PC-9 (cell line): ENCODE results near the gene LGALS8. TPM values are rescaled to one million over a fixed set of nuclear protein-coding genes. Genes with fewer than 3 reads are reported as not detected.

Source experiments
- BruUV-seq: library from RNA; stranded (reverse); fragments of 400-500 nt; replicated peaks from 2 replicates; lab custom pipeline; 2021; lab: Mats Ljungman, UMichigan
- CTCF ChIA-PET: fragments of 300-600 bp; sonication (Branson Sonifier 250); formaldehyde crosslinking; loops from one replicate; lab custom pipeline; 2022; ENCODE audit warnings: antibody characterized with exemption; lab: Charles Lee
- POLR2A ChIA-PET: fragments of 300-600 bp; sonication (Branson Sonifier 250); formaldehyde crosslinking; loops from one replicate; lab custom pipeline; 2022; ENCODE audit warnings: antibody characterized with exemption; ENCODE audit not compliant: unreplicated experiment; lab: Charles Lee
- DNase-seq, 2 experiments: peaks; one replicate each; pipeline versions ENCODE4 v3.0.0 to v3.0.0-alpha.2; 2015 to 2022; ENCODE audit warnings: mixed read lengths in 1 of 2
- H2AFZ ChIP-seq: fragments of 200-600 bp; sonication (generic); 2 replicates; pipeline ENCODE4 v1.8.1; 2017; ENCODE audit warnings: antibody characterized with exemption
- H3F3A ChIP-seq: fragments of 200-600 bp; sonication (generic); 2 replicates; pipeline ENCODE4 v1.8.1; 2017; ENCODE audit warnings: antibody characterized with exemption, mild to moderate bottlenecking, low read depth; ENCODE audit not compliant: insufficient read depth
- H3K27ac ChIP-seq: fragments of 200-600 bp; sonication (generic); 2 replicates; pipeline ENCODE4 v1.6.1; 2016; ENCODE audit warnings: mixed run types
- H3K27me3 ChIP-seq: fragments of 200-600 bp; sonication (generic); 2 replicates; pipeline ENCODE4 v1.6.1; 2016; ENCODE audit warnings: low read depth, mixed run types; ENCODE audit not compliant: insufficient read depth
- H3K36me3 ChIP-seq: fragments of 200-600 bp; sonication (generic); 2 replicates; pipeline ENCODE4 v1.6.1; 2016; ENCODE audit warnings: low read depth, mixed run types
- H3K4me1 ChIP-seq: fragments of 200-600 bp; sonication (generic); replicated peaks from 2 replicates; pipeline ENCODE4 v1.6.1; 2016; ENCODE audit warnings: mixed run types; ENCODE audit not compliant: insufficient read depth
- H3K4me2 ChIP-seq: fragments of 200-600 bp; sonication (generic); 2 replicates; pipeline ENCODE4 v1.6.1; 2017; ENCODE audit warnings: mixed run types
- H3K4me3 ChIP-seq: fragments of 200-600 bp; sonication (generic); 2 replicates; pipeline ENCODE4 v1.6.1; 2016; ENCODE audit warnings: mixed run types
- H3K79me2 ChIP-seq: fragments of 200-600 bp; sonication (generic); 2 replicates; pipeline ENCODE4 v1.6.1; 2017; ENCODE audit warnings: low read depth, mixed run types
- H3K9me2 ChIP-seq: fragments of 200-600 bp; sonication (generic); 2 replicates; pipeline ENCODE4 v1.8.1; 2017; ENCODE audit warnings: mild to moderate bottlenecking; ENCODE audit not compliant: insufficient read depth
- H3K9me3 ChIP-seq: fragments of 200-600 bp; sonication (generic); 2 replicates; pipeline ENCODE4 v1.8.1; 2016; ENCODE audit warnings: low read depth; ENCODE audit not compliant: insufficient read depth
- H4K20me1 ChIP-seq: fragments of 200-600 bp; sonication (generic); 2 replicates; pipeline ENCODE4 v1.8.1; 2017; ENCODE audit not compliant: insufficient read depth
- EZH2 ChIP-seq: fragments of 200-600 bp; sonication (generic); IDR thresholded peaks from 2 replicates; pipeline ENCODE4 v1.8.0; 2017; ENCODE audit warnings: antibody characterized with exemption, low read depth
- intact Hi-C: fragments of 100-400 bp; cut with micrococcal nuclease; formaldehyde crosslinking; loops from one replicate; pipeline ENCODE4 v1.10.0; 2022; ENCODE audit not compliant: unreplicated experiment
- total RNA-seq: library from RNA; stranded (reverse); gene quantifications from 2 replicates; pipeline ENCODE4 v1.2.3, GENCODE V29; 2021
- TF ChIP-seq, protein P1 (sequence below): fragments of 200-600 bp; sonication (generic); conservative IDR thresholded peaks from 2 replicates; pipeline ENCODE4 v1.6.1; 2017; ENCODE audit warnings: mixed run types, antibody characterized with exemption, mild to moderate bottlenecking, moderate library complexity

LGALS8 gene
- total RNA-seq, 1 experiment from 2014 or later, result 59.2 TPM

DNA sequence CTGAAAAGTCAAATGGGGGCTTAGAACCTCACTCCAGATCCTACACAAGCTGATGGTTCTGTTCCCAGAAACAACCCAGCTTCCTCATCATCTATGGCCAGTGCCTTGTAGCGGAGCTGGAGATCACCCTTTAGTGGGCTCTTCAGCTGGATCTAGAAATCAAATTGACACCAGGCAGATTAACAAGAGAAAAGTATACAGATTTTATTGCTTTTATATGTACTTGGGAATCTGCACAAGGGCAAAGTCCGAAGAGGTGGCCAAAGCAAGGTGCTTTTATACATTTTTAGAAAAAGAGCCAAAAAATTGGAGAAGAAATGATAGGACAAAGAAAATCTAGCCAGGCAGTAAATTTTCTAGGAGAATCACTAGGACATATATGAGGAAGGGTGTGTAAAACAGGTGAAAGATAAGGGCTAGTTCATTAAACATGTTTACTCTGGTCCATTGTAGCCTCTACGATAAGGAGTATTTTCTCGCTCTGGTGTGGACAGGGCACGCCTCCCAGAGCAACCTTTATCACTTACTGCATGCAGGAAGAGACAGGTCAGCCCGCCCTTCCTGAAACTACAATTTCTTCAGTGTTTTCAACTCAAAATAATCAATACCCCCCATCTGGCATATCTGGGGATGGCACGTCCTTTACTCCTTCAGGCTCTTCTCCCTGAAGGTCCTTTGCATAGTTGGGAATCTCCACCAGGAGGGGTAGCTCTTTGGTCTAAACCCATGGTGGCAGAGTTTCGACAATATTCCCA lies 14.0 kb upstream of the LGALS8 start:
- no TSS peak for BruUV-seq
- Histone ChIP-seq H3K79me2 (no peaks in the 10 kb centered on the region), H2AFZ (no peak overlapping the region), H4K20me1 (no peaks in the 10 kb centered on the region), H3K36me3 (no peaks in the 10 kb centered on the region), H3K9me2 (no peaks in the 10 kb centered on the region), H3K4me1 (peaks cover 24% of the 10 kb centered on the region), H3K4me3 (no peak overlapping the region), H3K9me3 (no peaks in the 10 kb centered on the region), H3F3A (peaks cover 14% of the 10 kb centered on the region), H3K4me2 (no peak overlapping the region), H3K27ac (no peak overlapping the region), H3K27me3 (no peaks in the 10 kb centered on the region)
- intact Hi-C loops, result no loop called here
- ChIA-PET POLR2A (interaction anchor here (0.7 kb wide), 1 partner anchor 1872 kb away, joined by 3 read pairs; no protein-coding TSS in a partner anchor), CTCF (no interaction called here)
- no peak for DNase-seq
- TF ChIP-seq, protein P1, sequence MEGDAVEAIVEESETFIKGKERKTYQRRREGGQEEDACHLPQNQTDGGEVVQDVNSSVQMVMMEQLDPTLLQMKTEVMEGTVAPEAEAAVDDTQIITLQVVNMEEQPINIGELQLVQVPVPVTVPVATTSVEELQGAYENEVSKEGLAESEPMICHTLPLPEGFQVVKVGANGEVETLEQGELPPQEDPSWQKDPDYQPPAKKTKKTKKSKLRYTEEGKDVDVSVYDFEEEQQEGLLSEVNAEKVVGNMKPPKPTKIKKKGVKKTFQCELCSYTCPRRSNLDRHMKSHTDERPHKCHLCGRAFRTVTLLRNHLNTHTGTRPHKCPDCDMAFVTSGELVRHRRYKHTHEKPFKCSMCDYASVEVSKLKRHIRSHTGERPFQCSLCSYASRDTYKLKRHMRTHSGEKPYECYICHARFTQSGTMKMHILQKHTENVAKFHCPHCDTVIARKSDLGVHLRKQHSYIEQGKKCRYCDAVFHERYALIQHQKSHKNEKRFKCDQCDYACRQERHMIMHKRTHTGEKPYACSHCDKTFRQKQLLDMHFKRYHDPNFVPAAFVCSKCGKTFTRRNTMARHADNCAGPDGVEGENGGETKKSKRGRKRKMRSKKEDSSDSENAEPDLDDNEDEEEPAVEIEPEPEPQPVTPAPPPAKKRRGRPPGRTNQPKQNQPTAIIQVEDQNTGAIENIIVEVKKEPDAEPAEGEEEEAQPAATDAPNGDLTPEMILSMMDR, result no peak
- no peak for TF ChIP-seq EZH2

DNA sequence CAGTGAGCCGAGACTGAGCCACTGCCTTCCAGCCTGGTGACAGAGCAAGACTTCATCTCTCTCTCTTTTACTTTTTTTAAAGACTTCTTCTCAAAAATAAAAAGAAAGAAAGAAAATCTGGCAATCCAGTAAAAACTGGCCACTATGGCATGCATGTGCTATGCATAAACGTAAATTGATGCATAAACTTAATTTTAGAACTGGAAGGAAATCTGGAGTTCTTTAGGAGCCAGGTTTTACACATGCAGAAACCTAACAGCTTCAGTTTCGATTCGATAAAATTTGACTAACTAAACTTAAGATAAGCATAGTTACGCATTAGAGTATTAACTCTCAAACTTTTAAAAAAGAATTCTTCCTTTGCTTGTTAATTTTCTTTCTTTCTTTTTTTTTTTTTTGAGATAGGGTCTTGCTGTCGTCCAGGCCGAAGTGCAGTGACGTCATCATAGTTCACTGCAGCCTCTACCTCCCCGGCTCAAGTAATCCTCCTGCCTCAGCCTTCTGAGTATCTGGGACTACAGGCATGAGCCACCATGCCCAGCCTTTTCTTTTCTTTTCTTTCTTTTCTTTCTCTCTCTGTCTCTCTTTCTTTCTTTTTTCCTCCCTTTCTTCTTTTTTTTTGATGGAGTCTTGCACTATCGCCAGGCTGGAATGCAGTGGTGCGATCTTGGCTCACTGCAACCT lies 11.9 kb upstream of the LGALS8 start:
- Histone ChIP-seq H3K27ac (no peak overlapping the region), H3K4me2 (no peak overlapping the region), H3K4me1 (peaks cover 39% of the 10 kb centered on the region), H3K4me3 (no peak overlapping the region), H3K9me2 (no peaks in the 10 kb centered on the region), H3F3A (peaks cover 35% of the 10 kb centered on the region), H4K20me1 (no peaks in the 10 kb centered on the region), H2AFZ (no peak overlapping the region), H3K9me3 (no peaks in the 10 kb centered on the region), H3K79me2 (no peaks in the 10 kb centered on the region), H3K36me3 (no peaks in the 10 kb centered on the region), H3K27me3 (no peaks in the 10 kb centered on the region)
- CTCF ChIA-PET, result no interaction called here
- BruUV-seq, result no TSS peak
- DNase-seq, result no peak
- no peak for TF ChIP-seq EZH2
- TF ChIP-seq, protein P1, result no peak
- intact Hi-C loops, result no loop called here
- POLR2A ChIA-PET, result no interaction called here

DNA sequence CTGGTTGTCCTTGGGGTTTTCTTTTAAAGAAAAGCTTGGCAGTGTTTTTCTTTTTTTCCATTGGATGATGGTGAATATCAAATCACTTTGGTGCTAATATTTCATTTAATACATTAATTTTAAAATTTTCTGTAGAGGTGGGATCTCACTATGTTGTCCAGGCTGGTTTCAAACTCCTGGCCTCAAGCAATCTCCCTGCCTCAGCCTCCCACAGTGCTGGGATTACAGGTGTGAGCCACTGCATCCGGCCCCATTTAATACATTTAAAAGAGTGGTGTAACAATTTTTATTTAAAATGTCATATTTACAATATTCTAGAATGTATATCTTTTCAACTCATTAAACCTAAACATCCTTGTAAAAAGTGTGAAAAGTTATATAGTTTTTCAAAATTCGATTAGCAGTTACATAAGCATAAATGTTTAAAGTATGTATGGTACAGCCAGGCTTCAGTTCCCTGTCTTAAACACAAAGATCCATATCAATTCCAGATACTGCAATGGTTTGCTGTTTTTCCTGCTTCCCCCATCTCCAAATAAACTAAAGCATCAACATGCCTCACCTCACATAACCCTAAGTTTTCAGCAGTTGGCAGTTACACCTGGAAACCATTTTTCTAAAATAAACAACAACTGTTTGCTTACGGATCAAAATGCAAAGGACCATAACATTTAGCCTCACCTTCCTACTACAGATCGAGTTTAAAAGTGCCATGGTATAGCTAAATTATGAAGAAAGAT lies 8.9 kb upstream of the LGALS8 start:
- Histone ChIP-seq H3K27ac (peak overlapping the region; percentile 93), H3K9me2 (no peaks in the 10 kb centered on the region), H2AFZ (no peak overlapping the region), H3K36me3 (no peaks in the 10 kb centered on the region), H3K79me2 (no peaks in the 10 kb centered on the region), H4K20me1 (no peaks in the 10 kb centered on the region), H3K4me3 (no peak overlapping the region), H3F3A (peaks cover 43% of the 10 kb centered on the region), H3K9me3 (no peaks in the 10 kb centered on the region), H3K4me1 (peaks cover 50% of the 10 kb centered on the region), H3K4me2 (peak overlapping the region; percentile 81), H3K27me3 (no peaks in the 10 kb centered on the region)
- TF ChIP-seq, protein P1, result no peak
- no TSS peak for BruUV-seq
- DNase-seq, result peak in 1 of 2 experiments; percentile 88
- intact Hi-C loops, result no loop called here
- CTCF ChIA-PET, result no interaction called here
- POLR2A ChIA-PET, result interaction anchor here (1.0 kb wide), 1 partner anchor 12 kb away, joined by 3 read pairs; no protein-coding TSS in a partner anchor
